Colonic mucosa (tissue), 4 donors: ENCODE results near the gene FBLIM1. TPM values are rescaled to one million over a fixed set of nuclear protein-coding genes. Genes with fewer than 3 reads are reported as not detected.

Experiments
- DNase-seq: peaks from one replicate; pipeline ENCODE4 v3.0.0-alpha.2; 2020
- H3K27ac ChIP-seq: fragments of 200-600 bp; one replicate; pipeline ENCODE4 v1.8.0; 2021
- H3K27me3 ChIP-seq: fragments of 200-600 bp; one replicate; pipeline ENCODE4 v1.8.0; 2021
- H3K36me3 ChIP-seq: fragments of 200-600 bp; one replicate; pipeline ENCODE4 v1.8.0; 2021
- H3K4me1 ChIP-seq: fragments of 200-600 bp; one replicate; pipeline ENCODE4 v1.8.0; 2021; ENCODE audit warnings: mild to moderate bottlenecking
- H3K4me3 ChIP-seq: fragments of 200-600 bp; one replicate; pipeline ENCODE4 v1.8.0; 2021
- H3K9ac ChIP-seq, 2 donors: one replicate each; pipeline ENCODE4 v1.7.0; 2013; ENCODE audit warnings: control low read depth in 2 of 2, low read depth in 2 of 2, low read length in 2 of 2
- H3K9me3 ChIP-seq: fragments of 200-600 bp; one replicate; pipeline ENCODE4 v1.8.0; 2021
- intact Hi-C: fragments of 100-400 bp; cut with DNase I; formaldehyde crosslinking; loops from one replicate; pipeline ENCODE4 v1.14.1; 2022
- total RNA-seq, 2 donors: library from RNA; stranded (reverse); fragmentation: NEBNext Ultra II Directional in 1 of 2; extraction: Animal tissue kit (Norgen Biotek cat#: 25700) in 1 of 2; gene quantifications; one replicate each; pipeline ENCODE4 v1.2.1, GENCODE V29; 2021
- TF ChIP-seq, protein P1 (sequence below): fragments of 200-600 bp; IDR thresholded peaks from one replicate; pipeline ENCODE4 v1.8.0; 2022; ENCODE audit warnings: antibody characterized with exemption, mild to moderate bottlenecking
- donor health status: healthy.
- donor health status: DM: no; HTN: no; CAD: no.
- donor health status: DM: no; HTN: no; CAD: no.

The FBLIM1 gene
- total RNA-seq, 2 donors from 2014 or later, result 167 to 213 TPM

DNA sequence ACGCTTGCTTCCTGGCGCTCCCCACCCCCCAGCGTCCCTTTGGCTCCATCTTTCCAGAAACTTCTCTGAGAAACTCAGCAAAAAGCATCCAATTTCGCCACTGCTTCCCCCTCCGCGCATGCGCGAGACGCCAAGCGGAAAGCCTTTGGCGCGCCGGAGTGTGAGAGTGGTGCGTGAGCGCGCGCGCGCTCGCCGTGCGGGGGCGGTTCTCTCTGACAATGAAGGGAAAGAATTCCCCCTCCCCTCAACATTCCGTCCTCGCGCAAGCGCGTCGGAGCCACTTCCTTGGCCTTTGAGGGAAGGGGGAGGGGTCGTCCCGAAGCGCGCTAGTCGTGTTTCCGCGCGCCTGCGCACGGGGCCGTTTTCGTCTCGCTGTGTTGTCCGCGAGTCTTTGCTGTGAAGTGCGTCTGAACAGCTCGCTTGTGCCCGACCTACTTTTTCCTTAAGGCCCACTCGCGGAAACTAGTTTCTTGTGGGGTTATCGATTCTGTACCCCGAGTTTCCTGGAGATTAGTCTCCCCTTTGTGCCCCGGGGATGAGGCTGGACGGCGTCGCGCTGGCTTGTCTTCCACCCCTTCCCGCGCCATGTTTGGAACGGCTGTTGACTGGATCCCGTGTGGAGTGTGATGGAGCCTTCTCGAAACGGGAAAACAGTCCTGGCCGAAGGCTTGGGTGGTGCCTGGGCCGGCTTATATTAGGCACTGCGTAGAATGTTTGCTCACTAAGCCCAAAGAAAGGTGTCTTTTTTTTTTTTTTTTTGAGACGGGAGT, 77.3 kb downstream of the FBLIM1 start:
- intact Hi-C loops, result no loop called here
- Histone ChIP-seq H3K27ac (peak overlapping the region; percentile 100), H3K4me3 (peak overlapping the region; percentile 81), H3K27me3 (no peaks in the 10 kb centered on the region), H3K36me3 (no peaks in the 10 kb centered on the region), H3K4me1 (no peaks in the 10 kb centered on the region), H3K9ac (peak overlapping the region; percentile 97 to 100), H3K9me3 (no peaks in the 10 kb centered on the region)
- DNase-seq, result peak; percentile 100
- TF ChIP-seq, protein P1, sequence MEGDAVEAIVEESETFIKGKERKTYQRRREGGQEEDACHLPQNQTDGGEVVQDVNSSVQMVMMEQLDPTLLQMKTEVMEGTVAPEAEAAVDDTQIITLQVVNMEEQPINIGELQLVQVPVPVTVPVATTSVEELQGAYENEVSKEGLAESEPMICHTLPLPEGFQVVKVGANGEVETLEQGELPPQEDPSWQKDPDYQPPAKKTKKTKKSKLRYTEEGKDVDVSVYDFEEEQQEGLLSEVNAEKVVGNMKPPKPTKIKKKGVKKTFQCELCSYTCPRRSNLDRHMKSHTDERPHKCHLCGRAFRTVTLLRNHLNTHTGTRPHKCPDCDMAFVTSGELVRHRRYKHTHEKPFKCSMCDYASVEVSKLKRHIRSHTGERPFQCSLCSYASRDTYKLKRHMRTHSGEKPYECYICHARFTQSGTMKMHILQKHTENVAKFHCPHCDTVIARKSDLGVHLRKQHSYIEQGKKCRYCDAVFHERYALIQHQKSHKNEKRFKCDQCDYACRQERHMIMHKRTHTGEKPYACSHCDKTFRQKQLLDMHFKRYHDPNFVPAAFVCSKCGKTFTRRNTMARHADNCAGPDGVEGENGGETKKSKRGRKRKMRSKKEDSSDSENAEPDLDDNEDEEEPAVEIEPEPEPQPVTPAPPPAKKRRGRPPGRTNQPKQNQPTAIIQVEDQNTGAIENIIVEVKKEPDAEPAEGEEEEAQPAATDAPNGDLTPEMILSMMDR, result no peak

Other genes with a start within 250 kb of the FBLIM1 start
- 10 to 100 TPM; 14.5 to 15.5 TPM for gene CASP9, start 234.6 kb upstream of the FBLIM1 start, total RNA-seq
- gene DNAJC16, start 231.9 kb upstream of the FBLIM1 start, total RNA-seq, result 10 to 100 TPM; 19.5 to 22.1 TPM
- 10 to 100 TPM; 21.6 to 54.2 TPM for gene AGMAT, start 173.7 kb upstream of the FBLIM1 start, total RNA-seq
- 10 to 100 TPM; 28.6 to 38.7 TPM for gene DDI2, start 141.3 kb upstream of the FBLIM1 start, total RNA-seq
- gene PLEKHM2, start 74.5 kb upstream of the FBLIM1 start, total RNA-seq, result 10 to 100 TPM; 32.7 to 37.2 TPM
- gene SLC25A34, start 22.5 kb upstream of the FBLIM1 start, total RNA-seq, result 10 to 100 TPM in 1 of 2 donors, 1 to 10 TPM in 1; 3.2 to 16.0 TPM
- 10 to 100 TPM; 11.5 to 17.0 TPM for gene TMEM82, start 16.3 kb upstream of the FBLIM1 start, total RNA-seq
- gene UQCRHL, start 48.9 kb downstream of the FBLIM1 start, total RNA-seq, result 1 to 10 TPM; 2.4 to 3.2 TPM
- 10 to 100 TPM; 40.9 to 42.5 TPM for gene SPEN, start 88.9 kb downstream of the FBLIM1 start, total RNA-seq
- gene ZBTB17, start 217.3 kb downstream of the FBLIM1 start, total RNA-seq, result 10 to 100 TPM; 24.9 to 36.3 TPM
- gene SRARP, start 245.4 kb downstream of the FBLIM1 start, total RNA-seq, result not detected